ENCODE measurements around the gene MITD1. TPM values are rescaled to one million over a fixed set of nuclear protein-coding genes. Genes with fewer than 3 reads are reported as not detected.
"Not testable (repeated sequence)": the region's sequence is repeated elsewhere in the genome, so short reads cannot be mapped to it uniquely, and the experiment has no call there.

The MITD1 gene
- total RNA-seq, 4 donors from 2014 or later = 6.2 to 41.0 (median 22.7) TPM

DNA sequence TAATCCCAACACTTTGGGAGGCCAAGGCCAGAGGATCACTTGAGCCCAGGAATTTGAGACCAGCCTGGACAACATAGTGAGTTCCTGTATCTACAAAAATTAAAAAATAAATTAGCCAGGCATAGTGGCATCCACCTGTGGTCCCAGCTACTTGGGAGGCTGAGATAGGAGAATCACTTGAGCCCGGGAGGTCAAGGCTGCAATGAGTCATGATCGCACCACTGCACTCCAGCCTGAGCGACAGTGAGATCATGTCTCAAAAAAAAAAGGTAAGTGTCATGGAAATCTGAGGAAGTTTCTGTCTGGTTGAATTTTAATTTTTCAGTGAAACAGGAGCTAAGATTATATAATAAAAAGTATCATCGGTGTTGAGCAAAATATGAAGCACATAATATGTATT lies 41.9 kb downstream of the MITD1 start:
- no peak overlapping the region for H3K4me3 ChIP-seq
- TF ChIP-seq, protein P1, sequence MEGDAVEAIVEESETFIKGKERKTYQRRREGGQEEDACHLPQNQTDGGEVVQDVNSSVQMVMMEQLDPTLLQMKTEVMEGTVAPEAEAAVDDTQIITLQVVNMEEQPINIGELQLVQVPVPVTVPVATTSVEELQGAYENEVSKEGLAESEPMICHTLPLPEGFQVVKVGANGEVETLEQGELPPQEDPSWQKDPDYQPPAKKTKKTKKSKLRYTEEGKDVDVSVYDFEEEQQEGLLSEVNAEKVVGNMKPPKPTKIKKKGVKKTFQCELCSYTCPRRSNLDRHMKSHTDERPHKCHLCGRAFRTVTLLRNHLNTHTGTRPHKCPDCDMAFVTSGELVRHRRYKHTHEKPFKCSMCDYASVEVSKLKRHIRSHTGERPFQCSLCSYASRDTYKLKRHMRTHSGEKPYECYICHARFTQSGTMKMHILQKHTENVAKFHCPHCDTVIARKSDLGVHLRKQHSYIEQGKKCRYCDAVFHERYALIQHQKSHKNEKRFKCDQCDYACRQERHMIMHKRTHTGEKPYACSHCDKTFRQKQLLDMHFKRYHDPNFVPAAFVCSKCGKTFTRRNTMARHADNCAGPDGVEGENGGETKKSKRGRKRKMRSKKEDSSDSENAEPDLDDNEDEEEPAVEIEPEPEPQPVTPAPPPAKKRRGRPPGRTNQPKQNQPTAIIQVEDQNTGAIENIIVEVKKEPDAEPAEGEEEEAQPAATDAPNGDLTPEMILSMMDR (IDR thresholded peaks at IDR 0.05) = no peak
- no peak for TF ChIP-seq POLR2A (IDR thresholded peaks at IDR 0.05)
- H3K4me1 ChIP-seq = peaks cover 0 to 4% of the 10 kb centered on the region in 2 donors
- H3K27me3 ChIP-seq = no peaks in the 10 kb centered on the region
- no peak for DNase-seq
- H3K27ac ChIP-seq = no peak overlapping the region
- H3K9me3 ChIP-seq = no peaks in the 10 kb centered on the region
- intact Hi-C loops (cut with DNase I; ENCODE audit: low total_unique reads) = no loop called here
- no peaks in the 10 kb centered on the region for H3K36me3 ChIP-seq

DNA sequence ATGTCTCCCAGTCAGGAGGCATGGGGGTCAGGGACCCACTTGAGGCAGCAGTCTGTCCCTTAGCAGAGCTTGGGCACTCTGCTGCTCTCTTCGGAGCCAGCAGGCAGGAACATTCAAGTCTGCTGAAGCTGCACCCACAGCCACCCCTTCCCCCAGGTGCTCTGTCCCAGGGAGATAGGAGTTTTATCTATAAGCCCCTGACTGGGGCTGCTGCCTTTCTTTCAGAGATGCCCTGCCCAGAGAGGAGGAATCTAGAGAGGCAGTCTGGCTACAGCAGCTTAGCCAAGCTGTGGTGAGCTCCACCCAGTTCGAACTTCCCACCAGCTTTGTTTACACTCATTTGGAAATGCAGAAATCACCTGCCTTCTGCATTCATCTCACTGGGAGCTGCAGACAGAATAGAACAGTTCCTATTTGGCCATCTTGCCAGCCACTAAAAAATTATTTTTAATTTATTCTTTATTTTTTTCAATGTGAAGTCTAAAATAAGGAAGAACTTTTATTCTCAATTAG lies 45.8 kb downstream of the MITD1 start:
- H3K9me3 ChIP-seq; H3K36me3 ChIP-seq; H3K27ac ChIP-seq; H3K4me3 ChIP-seq; H3K27me3 ChIP-seq; DNase-seq; intact Hi-C loops (cut with DNase I; ENCODE audit: low total_unique reads); H3K4me1 ChIP-seq: not testable (repeated sequence)

DNA sequence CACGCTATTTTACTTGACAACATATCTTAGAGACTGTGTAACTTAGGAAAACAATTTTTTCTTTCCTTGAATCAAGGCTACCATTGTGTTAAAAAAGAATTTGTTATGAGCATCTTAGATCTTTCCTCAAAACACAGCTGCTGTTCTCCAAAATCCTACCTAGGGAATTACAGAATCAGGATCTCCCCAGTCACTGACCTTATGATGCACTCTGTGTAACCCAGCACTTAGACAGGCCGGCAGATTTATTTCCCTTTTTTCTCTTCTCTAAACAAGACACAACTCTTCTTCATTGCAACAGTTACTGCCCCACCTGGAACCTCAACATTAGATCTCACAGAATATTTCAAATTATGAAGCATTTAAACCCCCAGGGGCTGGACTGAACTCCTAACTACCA lies 52.9 kb downstream of the MITD1 start:
- TF ChIP-seq POLR2A (IDR thresholded peaks at IDR 0.05) = no peak
- TF ChIP-seq, protein P1 (IDR thresholded peaks at IDR 0.05) = no peak
- no peak for DNase-seq

More for the DNA sequence above, 52.9 kb downstream of the MITD1 start:
- Histone ChIP-seq H3K4me3 (no peak overlapping the region), H3K27me3 (no peaks in the 10 kb centered on the region), H3K4me1 (no peaks in the 10 kb centered on the region), H3K27ac (no peak overlapping the region), H3K9me3 (peaks cover 0 to 28% of the 10 kb centered on the region in 2 donors), H3K36me3 (no peaks in the 10 kb centered on the region)
- intact Hi-C loops (cut with DNase I; ENCODE audit: low total_unique reads) = no loop called here

Small RNAs within 50 kb of the gene (small RNA-seq; reads per million reads assigned to genes)
- not detected for gene AC092587.1

Other genes with a start within 250 kb of the MITD1 start
- gene CRACDL, start 244.8 kb downstream of the MITD1 start, total RNA-seq = 10 to 100 TPM in 1 of 4 donors, 1 to 10 TPM in 3; 1.5 to 14.6 (median 6.1) TPM
- gene C2orf15, start 39.4 kb downstream of the MITD1 start, total RNA-seq = 1 to 10 TPM in 2 of 4 donors, not detected in 2; 1.6 to 2.8 TPM
- 10 to 100 TPM in 3 of 4 donors, 1 to 10 TPM in 1; 5.9 to 22.5 (median 16.2) TPM for gene TSGA10, start 26.1 kb downstream of the MITD1 start, total RNA-seq
- gene LIPT1, start 26.1 kb downstream of the MITD1 start, total RNA-seq = 100 to 1,000 TPM in 1 of 4 donors, 10 to 100 TPM in 2, 1 to 10 TPM in 1; 6.8 to 140 (median 11.0) TPM
- gene MRPL30, start 126 bp upstream of the MITD1 start, total RNA-seq = 10 to 100 TPM; 27.2 to 47.7 (median 28.8) TPM
- not detected for gene LYG2, start 74.6 kb upstream of the MITD1 start, total RNA-seq
- 1 to 10 TPM in 2 of 4 donors, under 1 TPM in 2; 0.29 to 3.0 (median 1.1) TPM for gene LYG1, start 120.1 kb upstream of the MITD1 start, total RNA-seq
- gene TXNDC9, start 155.3 kb upstream of the MITD1 start, total RNA-seq = 10 to 100 TPM; 31.8 to 75.8 (median 36.2) TPM
- gene EIF5B, start 156.3 kb upstream of the MITD1 start, total RNA-seq = 10 to 100 TPM; 21.4 to 83.5 (median 33.5) TPM